ENCODE measurements around the gene CAMK1D. TPM values are rescaled to one million over a fixed set of nuclear protein-coding genes. Genes with fewer than 3 reads are reported as not detected.
A peak's percentile ranks its signal among the peaks of the same experiment; 100 is the strongest.

CAMK1D gene
- total RNA-seq, 1 experiment from 2014 or later, result 10.2 TPM

DNA sequence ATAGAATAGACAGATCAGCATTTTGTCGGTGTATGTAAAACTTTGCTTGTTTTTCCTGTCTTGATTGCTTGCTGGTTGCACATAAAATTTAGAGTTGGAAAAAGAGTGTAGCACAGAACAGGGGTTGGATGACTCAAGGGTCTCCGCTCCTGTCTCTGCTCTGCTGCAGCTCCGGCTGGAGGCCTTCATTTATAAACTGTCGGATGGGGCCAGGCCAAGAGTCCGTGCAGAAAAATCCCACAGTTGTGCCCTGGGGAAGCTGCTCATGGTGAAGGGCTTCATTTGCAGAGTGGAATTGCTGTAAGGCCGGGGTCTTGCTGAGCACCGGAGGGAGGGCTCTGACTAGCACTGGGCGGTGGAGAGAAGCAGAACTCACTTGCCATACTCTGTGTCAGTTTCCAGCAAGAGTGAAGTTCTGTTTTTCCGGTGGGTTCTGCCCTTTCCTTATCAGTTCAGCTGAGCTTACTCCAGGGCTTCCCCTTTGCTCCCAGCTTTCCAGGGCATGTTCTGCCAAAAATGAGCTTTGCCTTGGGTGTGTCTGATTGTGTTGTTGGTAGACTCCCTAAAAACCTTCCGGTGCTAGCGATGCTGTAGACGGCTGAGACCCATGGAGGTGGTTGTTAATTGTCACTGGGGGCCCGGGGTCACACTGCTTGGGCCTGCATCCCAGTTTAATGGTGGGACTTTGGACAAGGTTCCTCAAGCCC lies 67.2 kb downstream of the CAMK1D start:
- H3K27ac Mint-ChIP-seq, result no peak overlapping the region
- H3K27me3 Mint-ChIP-seq (ENCODE audit: low read depth), result no peaks in the 10 kb centered on the region
- no peaks in the 10 kb centered on the region for H3K4me1 Mint-ChIP-seq
- TF ChIP-seq CREB1 (CRISPR knock-in tag; IDR thresholded peaks at IDR 0.05) (no peak), SMAD3 (CRISPR knock-in tag; IDR thresholded peaks at IDR 0.05; ENCODE audit: borderline replicate concordance) (no peak), ZNF423 (CRISPR knock-in tag; IDR thresholded peaks at IDR 0.05) (no peak), FOXJ3 (CRISPR knock-in tag; IDR thresholded peaks at IDR 0.05; ENCODE audit: borderline replicate concordance) (no peak), CBFB (CRISPR knock-in tag; IDR thresholded peaks at IDR 0.05; ENCODE audit: low read depth) (no peak), ESRRA (CRISPR knock-in tag; IDR thresholded peaks at IDR 0.05; ENCODE audit: borderline replicate concordance) (no peak), ZNF219 (CRISPR knock-in tag; IDR thresholded peaks at IDR 0.05; ENCODE audit: borderline replicate concordance) (no peak), ZNF232 (CRISPR knock-in tag; IDR thresholded peaks at IDR 0.05) (no peak), SP1 (CRISPR knock-in tag; conservative IDR thresholded peaks at IDR 0.05) (no peak), ELF4 (CRISPR knock-in tag; IDR thresholded peaks at IDR 0.05; ENCODE audit: low read depth) (no peak), OVOL2 (CRISPR knock-in tag; IDR thresholded peaks at IDR 0.05; ENCODE audit: borderline replicate concordance) (no peak), NR1H2 (CRISPR knock-in tag; IDR thresholded peaks at IDR 0.05) (no peak), RELA (CRISPR knock-in tag; IDR thresholded peaks at IDR 0.05; ENCODE audit: borderline replicate concordance) (no peak), MXD4 (CRISPR knock-in tag; IDR thresholded peaks at IDR 0.05; ENCODE audit: borderline replicate concordance) (no peak), TCF7 (CRISPR knock-in tag; IDR thresholded peaks at IDR 0.05; ENCODE audit: low read depth) (no peak)
- TF ChIP-seq, protein P1, sequence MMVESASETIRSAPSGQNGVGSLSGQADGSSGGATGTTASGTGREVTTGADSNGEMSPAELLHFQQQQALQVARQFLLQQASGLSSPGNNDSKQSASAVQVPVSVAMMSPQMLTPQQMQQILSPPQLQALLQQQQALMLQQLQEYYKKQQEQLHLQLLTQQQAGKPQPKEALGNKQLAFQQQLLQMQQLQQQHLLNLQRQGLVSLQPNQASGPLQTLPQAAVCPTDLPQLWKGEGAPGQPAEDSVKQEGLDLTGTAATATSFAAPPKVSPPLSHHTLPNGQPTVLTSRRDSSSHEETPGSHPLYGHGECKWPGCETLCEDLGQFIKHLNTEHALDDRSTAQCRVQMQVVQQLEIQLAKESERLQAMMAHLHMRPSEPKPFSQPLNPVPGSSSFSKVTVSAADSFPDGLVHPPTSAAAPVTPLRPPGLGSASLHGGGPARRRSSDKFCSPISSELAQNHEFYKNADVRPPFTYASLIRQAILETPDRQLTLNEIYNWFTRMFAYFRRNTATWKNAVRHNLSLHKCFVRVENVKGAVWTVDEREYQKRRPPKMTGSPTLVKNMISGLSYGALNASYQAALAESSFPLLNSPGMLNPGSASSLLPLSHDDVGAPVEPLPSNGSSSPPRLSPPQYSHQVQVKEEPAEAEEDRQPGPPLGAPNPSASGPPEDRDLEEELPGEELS (CRISPR knock-in tag; IDR thresholded peaks at IDR 0.05), result no peak
- no peak overlapping the region for H3K4me3 Mint-ChIP-seq
- no peaks in the 10 kb centered on the region; the same call in 1 of the 2 replicates for H3K36me3 Mint-ChIP-seq
- DNase-seq (ENCODE audit: low spot score) (no peak), ATAC-seq (no peak)
- ChIA-PET CTCF (no interaction called here), POLR2A (no interaction called here)
- H3K9me3 Mint-ChIP-seq, result peaks cover 8% of the 10 kb centered on the region

DNA sequence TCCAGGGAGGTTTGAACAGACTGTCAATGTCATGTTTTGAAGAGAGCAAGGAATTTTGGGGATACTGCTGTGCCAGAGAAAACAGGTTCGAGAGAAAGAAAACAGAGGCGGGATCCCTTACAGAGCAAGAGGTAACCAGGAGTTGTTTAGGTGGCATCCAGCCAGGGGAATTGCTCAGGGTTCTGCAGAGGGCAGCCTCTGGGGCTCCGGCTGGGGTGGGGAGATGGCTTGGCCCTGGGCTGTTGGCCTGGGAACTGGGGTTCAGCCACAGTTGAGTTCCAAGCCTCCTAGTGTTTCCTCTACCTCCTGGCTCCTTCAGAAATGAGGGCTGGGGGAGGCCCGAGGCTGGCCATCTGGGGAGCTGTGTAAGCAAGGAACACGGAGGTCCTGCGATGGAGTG lies 68.0 kb downstream of the CAMK1D start:
- TF ChIP-seq GTF2I (CRISPR knock-in tag; conservative IDR thresholded peaks at IDR 0.05) (no peak), TEAD1 (CRISPR knock-in tag; IDR thresholded peaks at IDR 0.05) (no peak), NR2C2 (CRISPR knock-in tag; IDR thresholded peaks at IDR 0.05) (no peak), RORB (CRISPR knock-in tag; IDR thresholded peaks at IDR 0.05) (no peak), NR3C1 (CRISPR knock-in tag; conservative IDR thresholded peaks at IDR 0.05; ENCODE audit: low read depth) (no peak), KAT7 (CRISPR knock-in tag; IDR thresholded peaks at IDR 0.05; ENCODE audit: borderline replicate concordance) (no peak), GABPB1 (CRISPR knock-in tag; IDR thresholded peaks at IDR 0.05) (no peak), ZNF219 (CRISPR knock-in tag; IDR thresholded peaks at IDR 0.05; ENCODE audit: borderline replicate concordance) (no peak)
- TF ChIP-seq, protein P2, sequence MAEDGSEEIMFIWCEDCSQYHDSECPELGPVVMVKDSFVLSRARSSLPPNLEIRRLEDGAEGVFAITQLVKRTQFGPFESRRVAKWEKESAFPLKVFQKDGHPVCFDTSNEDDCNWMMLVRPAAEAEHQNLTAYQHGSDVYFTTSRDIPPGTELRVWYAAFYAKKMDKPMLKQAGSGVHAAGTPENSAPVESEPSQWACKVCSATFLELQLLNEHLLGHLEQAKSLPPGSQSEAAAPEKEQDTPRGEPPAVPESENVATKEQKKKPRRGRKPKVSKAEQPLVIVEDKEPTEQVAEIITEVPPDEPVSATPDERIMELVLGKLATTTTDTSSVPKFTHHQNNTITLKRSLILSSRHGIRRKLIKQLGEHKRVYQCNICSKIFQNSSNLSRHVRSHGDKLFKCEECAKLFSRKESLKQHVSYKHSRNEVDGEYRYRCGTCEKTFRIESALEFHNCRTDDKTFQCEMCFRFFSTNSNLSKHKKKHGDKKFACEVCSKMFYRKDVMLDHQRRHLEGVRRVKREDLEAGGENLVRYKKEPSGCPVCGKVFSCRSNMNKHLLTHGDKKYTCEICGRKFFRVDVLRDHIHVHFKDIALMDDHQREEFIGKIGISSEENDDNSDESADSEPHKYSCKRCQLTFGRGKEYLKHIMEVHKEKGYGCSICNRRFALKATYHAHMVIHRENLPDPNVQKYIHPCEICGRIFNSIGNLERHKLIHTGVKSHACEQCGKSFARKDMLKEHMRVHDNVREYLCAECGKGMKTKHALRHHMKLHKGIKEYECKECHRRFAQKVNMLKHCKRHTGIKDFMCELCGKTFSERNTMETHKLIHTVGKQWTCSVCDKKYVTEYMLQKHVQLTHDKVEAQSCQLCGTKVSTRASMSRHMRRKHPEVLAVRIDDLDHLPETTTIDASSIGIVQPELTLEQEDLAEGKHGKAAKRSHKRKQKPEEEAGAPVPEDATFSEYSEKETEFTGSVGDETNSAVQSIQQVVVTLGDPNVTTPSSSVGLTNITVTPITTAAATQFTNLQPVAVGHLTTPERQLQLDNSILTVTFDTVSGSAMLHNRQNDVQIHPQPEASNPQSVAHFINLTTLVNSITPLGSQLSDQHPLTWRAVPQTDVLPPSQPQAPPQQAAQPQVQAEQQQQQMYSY (CRISPR knock-in tag; IDR thresholded peaks at IDR 0.05), result no peak
- TF ChIP-seq, protein P3, sequence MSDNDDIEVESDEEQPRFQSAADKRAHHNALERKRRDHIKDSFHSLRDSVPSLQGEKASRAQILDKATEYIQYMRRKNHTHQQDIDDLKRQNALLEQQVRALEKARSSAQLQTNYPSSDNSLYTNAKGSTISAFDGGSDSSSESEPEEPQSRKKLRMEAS (CRISPR knock-in tag; IDR thresholded peaks at IDR 0.05), result no peak
- TF ChIP-seq, protein P4, sequence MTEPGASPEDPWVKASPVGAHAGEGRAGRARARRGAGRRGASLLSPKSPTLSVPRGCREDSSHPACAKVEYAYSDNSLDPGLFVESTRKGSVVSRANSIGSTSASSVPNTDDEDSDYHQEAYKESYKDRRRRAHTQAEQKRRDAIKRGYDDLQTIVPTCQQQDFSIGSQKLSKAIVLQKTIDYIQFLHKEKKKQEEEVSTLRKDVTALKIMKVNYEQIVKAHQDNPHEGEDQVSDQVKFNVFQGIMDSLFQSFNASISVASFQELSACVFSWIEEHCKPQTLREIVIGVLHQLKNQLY (CRISPR knock-in tag; IDR thresholded peaks at IDR 0.05), result no peak
- TF ChIP-seq, protein P5, sequence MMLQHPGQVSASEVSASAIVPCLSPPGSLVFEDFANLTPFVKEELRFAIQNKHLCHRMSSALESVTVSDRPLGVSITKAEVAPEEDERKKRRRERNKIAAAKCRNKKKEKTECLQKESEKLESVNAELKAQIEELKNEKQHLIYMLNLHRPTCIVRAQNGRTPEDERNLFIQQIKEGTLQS (CRISPR knock-in tag; conservative IDR thresholded peaks at IDR 0.05), result no peak
- DNase-seq (ENCODE audit: low spot score) (no peak), ATAC-seq (no peak)
- Mint-ChIP-seq H3K4me3 (no peak overlapping the region), H3K36me3 (no peaks in the 10 kb centered on the region; the same call in 1 of the 2 replicates), H3K9me3 (peaks cover 8% of the 10 kb centered on the region), H3K4me1 (no peaks in the 10 kb centered on the region), H3K27me3 (ENCODE audit: low read depth) (no peaks in the 10 kb centered on the region), H3K27ac (0 out of 2 replicates have a peak overlapping the region, but pooled peaks have one; percentile 42)
- ChIA-PET POLR2A (no interaction called here), CTCF (no interaction called here)

Measured in WTC11 (cell line).